ENCODE measurements around the gene LRRN4. TPM values are rescaled to one million over a fixed set of nuclear protein-coding genes. Genes with fewer than 3 reads are reported as not detected.

Gene LRRN4
- under 0.01 TPM for total RNA-seq

GRCh38 chr20:6053776-6054688 lies at the start of gene LRRN4:
LRRN4 (minus strand) TSS chr20:6054060; CDS start chr20:6052799, 1,261 bp downstream.
- no peak for DNase-seq (ENCODE audit: low read depth in 2 of 3, low spot score in 2 of 3)

DNA sequence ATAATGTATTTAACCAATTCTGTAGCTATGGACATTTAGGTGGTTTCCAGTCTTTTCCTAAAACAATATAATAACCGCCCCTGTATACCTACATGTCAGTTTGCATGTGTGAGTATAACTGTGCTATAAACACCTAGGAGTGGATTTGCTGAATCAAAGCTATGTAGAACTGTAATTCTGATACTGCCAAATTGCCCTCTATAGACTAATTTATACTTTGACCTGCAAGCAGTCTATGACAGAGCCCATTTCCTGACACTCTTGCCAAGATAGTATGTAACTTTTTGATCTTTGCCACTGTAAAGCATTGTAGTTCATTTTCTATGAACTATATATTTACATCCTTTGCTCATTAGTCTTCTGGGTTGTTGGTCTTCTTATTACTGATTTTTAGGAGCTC lies 49.4 kb upstream of the LRRN4 start:
- DNase-seq (ENCODE audit: low read depth in 2 of 3, low spot score in 2 of 3), result no peak

- DNase-seq (ENCODE audit: low read depth in 2 of 3, low spot score in 2 of 3), result no peak
Measured at GRCh38 chr20:6101346-6101745, 47.5 kb upstream of the LRRN4 start.

GRCh38 chr20:6100246-6100645 lies 46.4 kb upstream of the LRRN4 start:
- no peak for DNase-seq (ENCODE audit: low read depth in 2 of 3, low spot score in 2 of 3)

DNA sequence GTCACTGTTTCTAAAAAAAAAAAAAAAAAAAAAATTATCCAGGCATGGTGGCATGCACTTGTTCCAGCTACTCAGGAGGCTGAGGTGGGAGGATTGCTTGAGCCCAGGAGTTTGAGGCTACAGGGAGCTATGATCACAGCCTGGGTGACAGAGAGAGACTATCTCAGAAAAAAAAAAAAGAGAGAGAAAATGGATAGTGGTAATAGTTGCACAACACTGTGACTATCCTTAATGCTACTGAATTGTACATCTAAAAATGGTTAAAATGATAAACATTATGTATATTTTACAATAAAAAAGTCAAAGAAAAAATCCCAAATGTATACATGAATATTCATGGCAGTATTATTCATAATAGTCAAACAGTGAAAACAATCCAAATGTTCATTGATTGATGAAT lies 46.0 kb upstream of the LRRN4 start:
- DNase-seq (ENCODE audit: low read depth in 2 of 3, low spot score in 2 of 3), result no peak

DNA sequence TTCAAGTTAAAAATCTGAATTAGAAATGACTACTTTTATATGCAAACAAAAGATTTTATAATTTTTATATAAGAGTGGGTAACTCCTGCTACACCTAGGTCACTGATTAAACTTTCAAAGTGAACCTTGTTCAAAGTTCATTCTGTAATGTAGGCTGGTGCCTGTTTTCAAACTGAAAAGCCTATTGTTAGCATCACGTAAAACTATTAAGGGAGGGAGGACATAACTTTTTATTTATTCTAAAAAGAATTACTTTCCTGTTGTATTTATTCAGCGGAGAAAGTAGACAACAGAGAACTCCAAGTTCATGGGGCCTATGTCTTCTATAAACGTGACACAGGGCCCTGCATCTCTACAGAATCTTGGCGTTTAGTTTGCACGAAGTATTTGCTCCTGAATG lies 41.5 kb upstream of the LRRN4 start:
- no peak for DNase-seq (ENCODE audit: low read depth in 2 of 3, low spot score in 2 of 3)

GRCh38 chr20:6094565-6094964 lies 40.7 kb upstream of the LRRN4 start:
- DNase-seq (ENCODE audit: low read depth in 2 of 3, low spot score in 2 of 3), result no peak

- DNase-seq (ENCODE audit: low read depth in 2 of 3, low spot score in 2 of 3), result peak in 2 of 3 donors; percentile 29 to 83
Measured at GRCh38 chr20:6094063-6094462, 40.2 kb upstream of the LRRN4 start.

DNA sequence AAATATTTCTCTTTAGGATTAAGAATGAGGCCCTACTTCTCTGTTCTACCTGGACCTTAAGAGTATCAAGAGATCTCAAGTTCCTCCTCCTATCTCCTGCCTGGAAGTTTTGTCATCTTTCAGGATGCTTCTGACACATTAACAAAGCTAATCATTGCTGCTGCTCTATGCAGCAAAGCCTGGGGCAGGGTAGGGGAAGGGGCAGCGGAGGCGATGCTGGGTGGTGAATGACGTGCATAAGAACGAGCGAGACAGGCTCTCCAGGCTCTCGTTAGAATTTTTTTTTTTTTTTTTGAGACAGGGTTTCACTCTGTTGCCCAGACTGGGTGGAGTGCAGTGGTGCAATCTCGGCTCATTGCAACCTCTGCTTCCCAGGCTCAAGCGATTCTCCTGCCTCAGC lies 37.8 kb upstream of the LRRN4 start:
- DNase-seq (ENCODE audit: low read depth in 2 of 3, low spot score in 2 of 3), result no peak

DNA sequence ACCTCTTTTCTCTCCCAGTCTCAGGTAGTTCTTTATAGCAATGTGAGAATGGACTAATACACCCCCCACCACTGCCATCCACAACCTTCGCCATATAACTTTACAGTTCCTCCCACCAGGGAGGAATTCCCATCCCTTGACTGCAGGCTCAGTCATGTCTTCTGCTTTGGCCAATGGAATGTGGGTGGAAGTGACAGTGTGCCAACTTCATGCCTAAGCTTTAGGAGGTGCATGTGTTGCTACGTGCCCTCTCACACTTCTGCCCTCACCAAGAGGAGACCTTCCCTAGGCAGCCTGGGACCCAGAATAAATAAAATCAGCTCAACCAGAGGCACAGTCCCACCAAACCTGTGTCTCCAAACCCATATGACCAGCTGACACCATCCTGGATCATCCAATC lies 33.0 kb upstream of the LRRN4 start:
- no peak for DNase-seq (ENCODE audit: low read depth in 2 of 3, low spot score in 2 of 3)

GRCh38 chr20:6083926-6084325 lies 30.1 kb upstream of the LRRN4 start:
- no peak for DNase-seq (ENCODE audit: low read depth in 2 of 3, low spot score in 2 of 3)

- no peak for DNase-seq (ENCODE audit: low read depth in 2 of 3, low spot score in 2 of 3)
Measured at GRCh38 chr20:6081236-6081635, 27.4 kb upstream of the LRRN4 start.

DNA sequence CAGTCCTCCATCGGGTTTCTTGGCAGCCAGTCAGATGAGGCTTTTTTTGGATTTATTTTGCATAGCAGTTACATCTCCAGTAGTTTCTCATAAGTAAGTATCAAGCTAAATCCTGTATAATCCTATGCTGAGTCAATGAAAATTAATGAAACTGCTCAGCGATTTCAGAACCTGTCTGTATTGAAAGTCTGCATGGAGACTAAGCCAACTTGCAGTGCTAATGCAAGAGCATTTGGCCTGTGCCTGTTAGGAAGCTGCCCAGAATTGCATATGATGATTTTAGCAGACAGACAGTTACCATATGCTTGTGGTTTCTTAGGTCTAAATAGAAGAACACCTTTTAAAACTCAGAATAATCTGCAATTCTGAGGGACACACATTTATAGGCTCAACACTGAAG lies 25.2 kb upstream of the LRRN4 start:
- no peak for DNase-seq (ENCODE audit: low read depth in 2 of 3, low spot score in 2 of 3)

GRCh38 chr20:6075428-6076219 lies 21.8 kb upstream of the LRRN4 start:
- DNase-seq (ENCODE audit: low read depth in 2 of 3, low spot score in 2 of 3), result peak in 1 of 3 donors; percentile 56

DNA sequence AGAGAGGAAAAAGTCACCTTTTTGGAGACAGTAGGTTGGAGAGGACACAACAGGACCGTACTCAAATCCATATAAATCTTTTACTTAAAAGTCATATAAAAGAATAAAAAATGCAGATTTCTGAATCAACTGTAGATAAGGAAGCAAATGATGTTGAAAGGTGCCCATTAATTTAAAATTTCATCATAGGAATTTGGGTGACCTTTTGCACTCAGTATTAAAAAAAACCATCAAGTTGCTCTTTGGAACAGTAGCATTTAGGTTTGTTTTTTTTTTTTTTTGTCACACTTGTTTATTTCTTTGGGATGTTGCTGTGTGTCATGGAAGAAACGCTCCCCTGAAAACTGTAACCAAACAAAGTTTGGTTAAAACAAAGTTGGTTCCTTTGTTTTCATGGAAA lies 20.9 kb upstream of the LRRN4 start:
- DNase-seq (ENCODE audit: low read depth in 2 of 3, low spot score in 2 of 3), result no peak

DNA sequence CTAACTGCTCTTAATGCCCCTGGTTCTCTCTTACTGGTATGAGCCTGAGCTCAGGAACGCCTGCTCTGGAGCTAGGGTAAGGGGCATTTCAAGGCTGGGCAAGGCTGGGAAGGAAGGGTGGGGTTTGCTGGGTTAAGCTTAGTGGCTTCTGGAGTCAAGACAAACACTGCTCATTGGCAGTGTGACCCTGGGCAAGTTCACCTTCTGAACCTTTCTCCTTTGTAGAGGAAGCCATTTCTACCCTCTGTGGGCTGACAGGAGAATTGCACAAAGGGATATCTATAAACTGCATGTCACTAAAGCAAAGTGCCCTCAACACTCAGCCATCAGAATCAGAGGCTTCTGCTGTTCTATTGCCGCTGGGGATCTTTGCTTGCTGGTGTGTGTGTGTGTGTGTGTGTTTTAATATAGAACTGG lies 20.3 kb upstream of the LRRN4 start:
- DNase-seq (ENCODE audit: low read depth in 2 of 3, low spot score in 2 of 3), result peak in 2 of 3 donors; percentile 25 to 55

DNA sequence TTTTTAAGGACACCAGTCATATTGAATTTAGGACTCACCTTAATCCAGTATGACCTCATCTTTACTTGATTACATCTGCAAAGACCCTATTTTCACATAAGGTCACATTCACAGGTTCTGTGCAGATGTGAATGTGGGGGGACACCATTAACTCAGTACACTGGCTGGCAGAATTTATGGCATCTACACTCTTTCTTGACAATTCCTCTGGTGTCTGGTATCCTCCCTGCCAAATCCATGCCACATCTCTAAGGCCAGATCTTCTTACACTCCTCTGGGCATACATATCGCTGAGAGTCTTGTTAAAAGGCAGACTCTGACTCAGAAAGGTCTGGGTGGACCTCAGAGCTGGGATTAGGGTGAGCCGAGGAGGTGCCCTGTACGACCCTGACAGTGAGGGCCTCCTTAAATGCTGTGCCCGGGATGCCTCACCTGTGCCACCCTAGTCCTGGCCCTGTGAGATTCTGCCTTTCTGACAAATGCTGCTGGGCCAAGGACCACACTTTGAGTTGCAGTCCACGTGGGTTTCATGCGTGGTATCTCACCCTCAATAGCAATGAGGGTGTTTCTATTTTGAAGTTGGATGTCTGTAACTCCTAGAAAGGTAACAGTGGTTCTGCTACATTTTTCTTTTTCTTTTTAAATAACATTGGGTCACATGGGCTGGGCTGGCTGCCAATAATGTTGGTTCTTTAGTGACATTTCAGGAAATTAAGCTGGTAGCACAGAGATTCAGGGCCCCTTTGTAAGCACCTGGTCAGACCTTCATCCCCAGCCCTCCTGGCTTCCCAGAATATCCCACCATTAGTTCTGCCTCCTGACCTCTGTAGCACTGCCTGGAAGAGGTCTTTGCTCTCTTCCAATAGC lies 17.2 kb upstream of the LRRN4 start:
- DNase-seq (ENCODE audit: low read depth in 2 of 3, low spot score in 2 of 3), result peak in 1 of 3 donors; percentile 32

- DNase-seq (ENCODE audit: low read depth in 2 of 3, low spot score in 2 of 3), result no peak
Measured at GRCh38 chr20:6069669-6070068, 15.8 kb upstream of the LRRN4 start.

GRCh38 chr20:6067763-6068318 lies 14.0 kb upstream of the LRRN4 start:
- no peak for DNase-seq (ENCODE audit: low read depth in 2 of 3, low spot score in 2 of 3)

DNA sequence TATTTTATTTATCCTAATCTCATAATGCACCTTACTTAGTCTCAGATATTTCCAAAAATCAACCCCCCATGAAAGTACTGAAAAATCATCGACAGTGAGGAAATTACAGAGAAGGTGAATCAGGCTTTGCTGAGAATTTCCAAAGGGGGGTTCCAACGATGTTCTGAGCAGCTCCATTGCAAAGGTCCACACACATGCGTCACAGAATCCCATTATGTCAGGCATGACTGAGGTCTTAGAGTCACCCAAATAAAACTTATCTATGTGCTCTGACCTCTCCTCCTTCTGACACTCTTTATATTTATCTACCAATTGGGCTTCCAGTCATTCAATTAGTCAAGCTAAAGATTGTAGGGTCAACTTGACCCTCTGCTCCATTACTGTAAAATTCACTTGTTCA lies 12.7 kb upstream of the LRRN4 start:
- DNase-seq (ENCODE audit: low read depth in 2 of 3, low spot score in 2 of 3), result no peak

Measured in hematopoietic multipotent progenitor cell (in vitro differentiated cells).